ENCODE data around the gene ADARB2.

The ADARB2 gene

GRCh38 chr10:1527951-1528350 lies 209.4 kb downstream of the ADARB2 start:
- DNase-seq (ENCODE audit: low read depth in 3 of 3), result no peak

- no peak for DNase-seq (ENCODE audit: low read depth in 3 of 3)
These were observed 210.8 kb downstream of the ADARB2 start for GRCh38 chr10:1526436-1527055.

- no peak for DNase-seq (ENCODE audit: low read depth in 3 of 3)
These were observed 211.8 kb downstream of the ADARB2 start for GRCh38 chr10:1525354-1526162.

- DNase-seq (ENCODE audit: low read depth in 3 of 3), result no peak
These were observed 212.8 kb downstream of the ADARB2 start for GRCh38 chr10:1524540-1524939.

- DNase-seq (ENCODE audit: low read depth in 3 of 3), result no peak
These were observed 214.1 kb downstream of the ADARB2 start for GRCh38 chr10:1523221-1523620.

- no peak for DNase-seq (ENCODE audit: low read depth in 3 of 3)
These were observed 215.1 kb downstream of the ADARB2 start for GRCh38 chr10:1522237-1522636.

- DNase-seq (ENCODE audit: low read depth in 3 of 3), result no peak
These were observed 215.6 kb downstream of the ADARB2 start for GRCh38 chr10:1521741-1522140.

GRCh38 chr10:1520909-1521565 lies 216.3 kb downstream of the ADARB2 start:
- DNase-seq (ENCODE audit: low read depth in 3 of 3), result no peak

- DNase-seq (ENCODE audit: low read depth in 3 of 3), result no peak
These were observed 217.9 kb downstream of the ADARB2 start for GRCh38 chr10:1519391-1519790.

GRCh38 chr10:1517684-1518083 lies 219.6 kb downstream of the ADARB2 start:
- no peak for DNase-seq (ENCODE audit: low read depth in 3 of 3)

GRCh38 chr10:1516492-1517165 lies 220.7 kb downstream of the ADARB2 start:
- no peak for DNase-seq (ENCODE audit: low read depth in 3 of 3)

GRCh38 chr10:1515780-1516491 lies 221.4 kb downstream of the ADARB2 start:
- no peak for DNase-seq (ENCODE audit: low read depth in 3 of 3)

- no peak for DNase-seq (ENCODE audit: low read depth in 3 of 3)
These were observed 222.1 kb downstream of the ADARB2 start for GRCh38 chr10:1515121-1515779.

- DNase-seq (ENCODE audit: low read depth in 3 of 3), result no peak
These were observed 222.6 kb downstream of the ADARB2 start for GRCh38 chr10:1514681-1515080.

GRCh38 chr10:1513221-1513620 lies 224.1 kb downstream of the ADARB2 start:
- DNase-seq (ENCODE audit: low read depth in 3 of 3), result no peak

GRCh38 chr10:1509011-1509530 lies 228.3 kb downstream of the ADARB2 start:
- no peak for DNase-seq (ENCODE audit: low read depth in 3 of 3)

GRCh38 chr10:1508096-1508495 lies 229.2 kb downstream of the ADARB2 start:
- no peak for DNase-seq (ENCODE audit: low read depth in 3 of 3)

- DNase-seq (ENCODE audit: low read depth in 3 of 3), result no peak
These were observed 229.9 kb downstream of the ADARB2 start for GRCh38 chr10:1507436-1507835.

GRCh38 chr10:1504940-1505339 lies 232.4 kb downstream of the ADARB2 start:
- no peak for DNase-seq (ENCODE audit: low read depth in 3 of 3)

GRCh38 chr10:1504286-1504685 lies 233.0 kb downstream of the ADARB2 start:
- no peak for DNase-seq (ENCODE audit: low read depth in 3 of 3)

- no peak for DNase-seq (ENCODE audit: low read depth in 3 of 3)
These were observed 234.9 kb downstream of the ADARB2 start for GRCh38 chr10:1502451-1502850.
